ENCODE data around the gene CPLX4.

The CPLX4 gene

GRCh38 chr18:59318460-59319050 is at the start of gene CPLX4:
Gene CPLX4 (minus strand): TSS chr18:59318649. CDS start chr18:59318462, 187 bp downstream.
- H3K36me3 ChIP-seq (ENCODE audit: insufficient read depth), result no peaks in the 10 kb centered on the region
- no peak within 1 kb of the TSS for H3K4me3 ChIP-seq (IDR thresholded peaks at IDR 0.05; ENCODE audit: insufficient read depth, low read depth, low read length)

GRCh38 chr18:59360381-59360780 is 41.9 kb upstream of the CPLX4 start:
- peak overlapping the region; percentile 98; the same call in 1 of the 2 replicates for H3K4me2 ChIP-seq

More at GRCh38 chr18:59318460-59319050, at the start of gene CPLX4:
- no peak within 1 kb of the TSS for H3K4me2 ChIP-seq
- no peaks in the 10 kb centered on the region for H4K20me1 ChIP-seq (ENCODE audit: insufficient read depth)
- no peak within 1 kb of the TSS for H2AFZ ChIP-seq (ENCODE audit: low read depth)
- no peak within 1 kb of the TSS for H3K9ac ChIP-seq
- H3K4me1 ChIP-seq (ENCODE audit: low read depth, poor library complexity, severe bottlenecking), result no peaks in the 10 kb centered on the region
- H3K27ac ChIP-seq, result no peak within 1 kb of the TSS
- no peaks in the 10 kb centered on the region for H3K27me3 ChIP-seq (ENCODE audit: insufficient read depth, low read depth)
- H3K79me2 ChIP-seq (ENCODE audit: insufficient read depth, low read depth), result no peaks in the 10 kb centered on the region
- TF ChIP-seq CTCF (conservative IDR thresholded peaks at IDR 0.05; ENCODE audit: low read depth, low read length), result no peak

GRCh38 chr18:59359576-59359952 is 41.1 kb upstream of the CPLX4 start:
- Histone ChIP-seq H4K20me1 (ENCODE audit: insufficient read depth) (0 out of 2 replicates have a peak, but pooled peaks cover 6% of the 10 kb centered on the region), H3K4me3 (IDR thresholded peaks at IDR 0.05; ENCODE audit: insufficient read depth, low read depth, low read length) (peak overlapping the region; percentile 9), H3K79me2 (ENCODE audit: insufficient read depth, low read depth) (peaks cover 44% of the 10 kb centered on the region), H3K36me3 (ENCODE audit: insufficient read depth) (peaks cover 13% of the 10 kb centered on the region), H3K27ac (no peak overlapping the region), H3K27me3 (ENCODE audit: insufficient read depth, low read depth) (no peaks in the 10 kb centered on the region), H3K4me2 (peak overlapping the region; percentile 98), H3K9ac (peak overlapping the region; percentile 98; the same call in 1 of the 2 replicates), H2AFZ (ENCODE audit: low read depth) (peak overlapping the region; percentile 97), H3K4me1 (ENCODE audit: low read depth, poor library complexity, severe bottlenecking) (peaks cover 36% of the 10 kb centered on the region)
- no peak for TF ChIP-seq CTCF (conservative IDR thresholded peaks at IDR 0.05; ENCODE audit: low read depth, low read length)

More at GRCh38 chr18:59360381-59360780, 41.9 kb upstream of the CPLX4 start:
- H4K20me1 ChIP-seq (ENCODE audit: insufficient read depth), result no peaks in the 10 kb centered on the region
- no peaks in the 10 kb centered on the region for H3K27me3 ChIP-seq (ENCODE audit: insufficient read depth, low read depth)
- TF ChIP-seq CTCF (conservative IDR thresholded peaks at IDR 0.05; ENCODE audit: low read depth, low read length), result no peak
- H2AFZ ChIP-seq (ENCODE audit: low read depth), result no peak overlapping the region
- no peak overlapping the region for H3K27ac ChIP-seq
- H3K36me3 ChIP-seq (ENCODE audit: insufficient read depth), result peaks cover 5% of the 10 kb centered on the region
- no peak overlapping the region for H3K9ac ChIP-seq
- H3K4me1 ChIP-seq (ENCODE audit: low read depth, poor library complexity, severe bottlenecking), result peaks cover 35% of the 10 kb centered on the region
- peaks cover 36% of the 10 kb centered on the region for H3K79me2 ChIP-seq (ENCODE audit: insufficient read depth, low read depth)
- no peak overlapping the region for H3K4me3 ChIP-seq (IDR thresholded peaks at IDR 0.05; ENCODE audit: insufficient read depth, low read depth, low read length)

GRCh38 chr18:59358712-59359575 is 40.5 kb upstream of the CPLX4 start, which contains the start of gene LMAN1:
Gene LMAN1 (minus strand): TSS chr18:59359265. CDS start chr18:59359244, 21 bp downstream.
- H3K4me2 ChIP-seq, result peak within 1 kb of the TSS; percentile 98
- peaks cover 46% of the 10 kb centered on the region for H3K79me2 ChIP-seq (ENCODE audit: insufficient read depth, low read depth)
- no peaks in the 10 kb centered on the region for H3K27me3 ChIP-seq (ENCODE audit: insufficient read depth, low read depth)
- peaks cover 19% of the 10 kb centered on the region for H3K36me3 ChIP-seq (ENCODE audit: insufficient read depth)
- H3K27ac ChIP-seq, result peak within 1 kb of the TSS; percentile 92
- peak within 1 kb of the TSS; percentile 55 for H3K4me3 ChIP-seq (IDR thresholded peaks at IDR 0.05; ENCODE audit: insufficient read depth, low read depth, low read length)
- peak within 1 kb of the TSS; percentile 98 for H3K9ac ChIP-seq
- 0 out of 2 replicates have a peak, but pooled peaks cover 6% of the 10 kb centered on the region for H4K20me1 ChIP-seq (ENCODE audit: insufficient read depth)
- peak within 1 kb of the TSS; percentile 97 for H2AFZ ChIP-seq (ENCODE audit: low read depth)
- H3K4me1 ChIP-seq (ENCODE audit: low read depth, poor library complexity, severe bottlenecking), result peaks cover 36% of the 10 kb centered on the region
- TF ChIP-seq CTCF (conservative IDR thresholded peaks at IDR 0.05; ENCODE audit: low read depth, low read length), result no peak
